Peyer's patch (tissue), 4 donors: ENCODE results near the gene FKBP2.

Source experiments
- POLR2A ChIP-seq, 2 donors: fragments of 450-650 bp; IDR thresholded peaks; one replicate each; pipeline ENCODE4 v1.5.1; 2017; ENCODE audit warnings: antibody characterized with exemption in 2 of 2, mild to moderate bottlenecking in 2 of 2, moderate library complexity in 2 of 2
- TF ChIP-seq, protein P1 (sequence below), 6 experiments: fragments of 450-650 bp in 4 of 6; fragments of 200-600 bp in 2 of 6; sonication (generic) in 1 of 6; IDR thresholded peaks; one replicate each; pipeline ENCODE4 v1.5.1; 2017 to 2019; ENCODE audit warnings: antibody characterized with exemption in 6 of 6, mild to moderate bottlenecking in 3 of 6, moderate library complexity in 1 of 6

DNA sequence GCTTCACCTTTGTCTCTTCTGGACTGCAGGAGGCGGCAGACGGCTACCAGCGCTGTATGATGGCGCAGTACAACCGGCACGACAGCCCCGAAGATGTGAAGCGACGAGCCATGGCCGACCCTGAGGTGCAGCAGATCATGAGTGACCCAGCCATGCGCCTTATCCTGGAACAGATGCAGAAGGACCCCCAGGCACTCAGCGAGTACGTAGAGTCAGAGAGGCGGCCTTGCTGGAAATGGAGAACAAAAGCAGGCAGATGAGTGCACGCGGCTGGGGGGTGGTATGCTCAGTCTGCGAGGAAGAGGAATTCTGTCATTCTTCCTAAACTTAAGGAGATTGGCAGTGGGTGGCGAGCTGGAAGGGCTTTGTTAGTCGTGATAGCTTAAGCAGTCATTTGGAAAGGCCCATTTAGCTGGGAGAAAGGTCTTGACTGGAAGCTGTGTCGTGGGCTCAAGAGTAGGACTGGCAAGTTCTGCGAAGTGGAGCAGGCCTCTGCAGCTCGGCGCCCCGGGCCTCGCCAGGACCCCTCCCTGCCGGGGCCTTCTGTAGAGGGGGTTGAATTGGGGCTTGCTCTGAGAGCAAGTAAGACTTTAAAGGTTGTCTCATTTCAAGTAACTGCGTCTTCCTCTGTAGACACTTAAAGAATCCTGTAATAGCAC, 37.3 kb upstream of the FKBP2 start:
- TF ChIP-seq, protein P1, sequence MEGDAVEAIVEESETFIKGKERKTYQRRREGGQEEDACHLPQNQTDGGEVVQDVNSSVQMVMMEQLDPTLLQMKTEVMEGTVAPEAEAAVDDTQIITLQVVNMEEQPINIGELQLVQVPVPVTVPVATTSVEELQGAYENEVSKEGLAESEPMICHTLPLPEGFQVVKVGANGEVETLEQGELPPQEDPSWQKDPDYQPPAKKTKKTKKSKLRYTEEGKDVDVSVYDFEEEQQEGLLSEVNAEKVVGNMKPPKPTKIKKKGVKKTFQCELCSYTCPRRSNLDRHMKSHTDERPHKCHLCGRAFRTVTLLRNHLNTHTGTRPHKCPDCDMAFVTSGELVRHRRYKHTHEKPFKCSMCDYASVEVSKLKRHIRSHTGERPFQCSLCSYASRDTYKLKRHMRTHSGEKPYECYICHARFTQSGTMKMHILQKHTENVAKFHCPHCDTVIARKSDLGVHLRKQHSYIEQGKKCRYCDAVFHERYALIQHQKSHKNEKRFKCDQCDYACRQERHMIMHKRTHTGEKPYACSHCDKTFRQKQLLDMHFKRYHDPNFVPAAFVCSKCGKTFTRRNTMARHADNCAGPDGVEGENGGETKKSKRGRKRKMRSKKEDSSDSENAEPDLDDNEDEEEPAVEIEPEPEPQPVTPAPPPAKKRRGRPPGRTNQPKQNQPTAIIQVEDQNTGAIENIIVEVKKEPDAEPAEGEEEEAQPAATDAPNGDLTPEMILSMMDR (IDR thresholded peaks at IDR 0.05), result no peak
- TF ChIP-seq POLR2A (IDR thresholded peaks at IDR 0.05), result no peak
